Adrenal gland (tissue), 12 donors: ENCODE results near the gene MAGI1. TPM values are rescaled to one million over a fixed set of nuclear protein-coding genes. Genes with fewer than 3 reads are reported as not detected.
A peak's percentile ranks its signal among the peaks of the same experiment; 100 is the strongest.

ENCODE experiments used
- DNase-seq, 7 donors: peaks; one replicate each; pipeline ENCODE4 v3.0.0-alpha.2; 2019 to 2020
- H3K27ac ChIP-seq, 5 donors: fragments of 200-600 bp; sonication (generic) in 4 of 5; 1 replicate in 3 of 5; 2 replicates in 2 of 5; pipeline versions ENCODE4 v1.5.1 to v1.8.0; 2016 to 2020; ENCODE audit warnings: mild to moderate bottlenecking in 1 of 5
- H3K27me3 ChIP-seq: fragments of 200-600 bp; 2 replicates; pipeline ENCODE4 v1.8.0; 2021
- H3K36me3 ChIP-seq, 2 donors: fragments of 200-600 bp; replicated peaks in 1 of 2; 1 replicate in 1 of 2; 2 replicates in 1 of 2; pipeline versions ENCODE4 v1.5.1 to v1.8.0; 2018 to 2022
- H3K4me1 ChIP-seq, 2 donors: fragments of 200-600 bp; replicated peaks in 1 of 2; 1 replicate in 1 of 2; 2 replicates in 1 of 2; pipeline versions ENCODE4 v1.5.1 to v1.8.0; 2018 to 2021
- H3K4me3 ChIP-seq, 4 donors: fragments of 200-600 bp; sonication (generic) in 3 of 4; one replicate each; pipeline ENCODE4 v1.5.1; 2016 to 2018
- H3K9me3 ChIP-seq, 3 donors: fragments of 200-600 bp; sonication (generic) in 1 of 3; replicated peaks in 1 of 3; 1 replicate in 2 of 3; 2 replicates in 1 of 3; pipeline versions ENCODE4 v1.5.1 to v1.8.0; 2016 to 2021
- POLR2A ChIP-seq, 2 donors: fragments of 450-650 bp; IDR thresholded peaks; one replicate each; pipeline ENCODE4 v1.6.1; 2017; ENCODE audit warnings: antibody characterized with exemption in 2 of 2, mild to moderate bottlenecking in 2 of 2, moderate library complexity in 1 of 2
- WGBS, 4 donors: extraction: QIAGEN DNeasy Blood & Tissue Kit in 2 of 4; methylation state at CpG; one replicate each; pipeline versions ENCODE4 v1.1.5 to v1.1.7; 2013 to 2017; 5-methylcytosine and 5-hydroxymethylcytosine counted together
- intact Hi-C, 2 donors: fragments of 100-400 bp; cut with DNase I; formaldehyde crosslinking; loops; one replicate each; pipeline versions ENCODE4 v1.14.1 to v1.15.0; 2022 to 2023
- polyA plus RNA-seq, 3 donors: library from polyadenylated mRNA; stranded (reverse); fragments of 200-250 nt in 2 of 3; fragments of 350-450 nt in 1 of 3; fragmentation: Illumina TruSeq in 1 of 3; extraction: RNeasy Lipid Tissue Mini Kit (QIAGEN cat#74804) in 1 of 3; gene quantifications; one replicate each; pipeline ENCODE4 v1.2.3, GENCODE V29; 2013 to 2014
- total RNA-seq, 9 donors: library from RNA; depleted of rRNA in 4 of 9; stranded (reverse); fragments of >200 nt in 4 of 9; fragments of 120-200 nt in 1 of 9; fragmentation: NEBNext Ultra II Directional in 1 of 9; extraction: Animal tissue kit (Norgen Biotek cat#: 25700) in 1 of 9; gene quantifications; one replicate each; pipeline versions ENCODE4 v1.1.0 to v1.2.4, GENCODE V29; 2013 to 2023
- TF ChIP-seq, protein P1 (sequence below), 6 experiments: fragments of 450-650 bp in 4 of 6; fragments of 200-600 bp in 2 of 6; sonication (generic) in 1 of 6; IDR thresholded peaks; 1 replicate in 5 of 6; 2 replicates in 1 of 6; pipeline versions ENCODE4 v1.5.1 to v1.8.0; 2016 to 2021; ENCODE audit warnings: antibody characterized with exemption in 6 of 6, mild to moderate bottlenecking in 2 of 6, moderate library complexity in 1 of 6
- donor health status: healthy with polysubstance abuse.
- donor health status: Bipolar disorder and iron deficiency.
- donor health status: DM: yes; HTN: yes; CAD: no.
- donor health status: DM: no; HTN: no; CAD: no.
- donor health status: DM: no; HTN: no; CAD: no.
- donor health status: DM: yes; HTN: yes; CAD: no.

MAGI1 gene
- total and polyA plus RNA-seq, 12 donors = 4.8 to 31.6 (median 18.5) TPM

DNA sequence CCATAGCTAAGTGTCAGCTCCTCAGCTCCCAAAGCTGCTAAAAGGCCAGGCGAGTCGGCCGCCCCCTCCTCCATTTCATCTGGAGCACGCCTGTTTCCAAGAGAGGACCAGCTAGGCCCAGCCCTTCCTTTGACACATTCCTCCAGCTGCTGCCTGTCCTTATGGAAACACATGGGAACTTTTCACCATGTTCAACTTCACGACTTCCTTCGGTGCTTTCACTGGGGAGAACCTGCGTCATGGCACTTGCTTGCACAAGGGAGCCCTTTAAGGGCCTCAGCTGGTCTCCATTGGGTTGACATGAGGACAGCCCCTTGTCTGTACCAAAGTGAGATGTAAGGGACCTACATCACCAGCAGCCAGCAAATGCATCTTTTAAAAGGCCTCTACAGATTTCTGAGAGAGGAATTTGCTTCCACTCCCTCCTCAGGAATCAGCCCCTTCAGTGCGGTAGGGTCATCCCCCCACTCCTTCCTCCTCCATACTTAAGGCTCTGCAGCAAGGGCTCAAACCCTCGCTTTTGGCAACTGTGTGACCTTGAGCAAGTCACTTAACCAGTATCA lies 2.1 kb downstream of the MAGI1 start:
- intact Hi-C loops = loop anchor here (10.0 kb wide), 2 partner anchors 62 to 82 kb away; no protein-coding TSS in a partner anchor
- no peaks in the 10 kb centered on the region for H3K27me3 ChIP-seq
- no peaks in the 10 kb centered on the region for H3K36me3 ChIP-seq
- WGBS, 4 donors = 66 to 72% (median 70%) methylated on average over 9 of the region's 9 CpGs
- H3K4me3 ChIP-seq = peak overlapping the region in 1 of 4 donors; percentile 91
- H3K9me3 ChIP-seq = no peaks in the 10 kb centered on the region
- DNase-seq = peak in 4 of 7 donors; percentile 6 to 25 (median 24)
- peaks cover 0 to 20% of the 10 kb centered on the region in 2 donors for H3K4me1 ChIP-seq
- H3K27ac ChIP-seq = peak overlapping the region in 3 of 5 donors; percentile 89 to 95 (median 90)
- no peak for TF ChIP-seq POLR2A (IDR thresholded peaks at IDR 0.05)
- TF ChIP-seq, protein P1, sequence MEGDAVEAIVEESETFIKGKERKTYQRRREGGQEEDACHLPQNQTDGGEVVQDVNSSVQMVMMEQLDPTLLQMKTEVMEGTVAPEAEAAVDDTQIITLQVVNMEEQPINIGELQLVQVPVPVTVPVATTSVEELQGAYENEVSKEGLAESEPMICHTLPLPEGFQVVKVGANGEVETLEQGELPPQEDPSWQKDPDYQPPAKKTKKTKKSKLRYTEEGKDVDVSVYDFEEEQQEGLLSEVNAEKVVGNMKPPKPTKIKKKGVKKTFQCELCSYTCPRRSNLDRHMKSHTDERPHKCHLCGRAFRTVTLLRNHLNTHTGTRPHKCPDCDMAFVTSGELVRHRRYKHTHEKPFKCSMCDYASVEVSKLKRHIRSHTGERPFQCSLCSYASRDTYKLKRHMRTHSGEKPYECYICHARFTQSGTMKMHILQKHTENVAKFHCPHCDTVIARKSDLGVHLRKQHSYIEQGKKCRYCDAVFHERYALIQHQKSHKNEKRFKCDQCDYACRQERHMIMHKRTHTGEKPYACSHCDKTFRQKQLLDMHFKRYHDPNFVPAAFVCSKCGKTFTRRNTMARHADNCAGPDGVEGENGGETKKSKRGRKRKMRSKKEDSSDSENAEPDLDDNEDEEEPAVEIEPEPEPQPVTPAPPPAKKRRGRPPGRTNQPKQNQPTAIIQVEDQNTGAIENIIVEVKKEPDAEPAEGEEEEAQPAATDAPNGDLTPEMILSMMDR (IDR thresholded peaks at IDR 0.05) = no peak

DNA sequence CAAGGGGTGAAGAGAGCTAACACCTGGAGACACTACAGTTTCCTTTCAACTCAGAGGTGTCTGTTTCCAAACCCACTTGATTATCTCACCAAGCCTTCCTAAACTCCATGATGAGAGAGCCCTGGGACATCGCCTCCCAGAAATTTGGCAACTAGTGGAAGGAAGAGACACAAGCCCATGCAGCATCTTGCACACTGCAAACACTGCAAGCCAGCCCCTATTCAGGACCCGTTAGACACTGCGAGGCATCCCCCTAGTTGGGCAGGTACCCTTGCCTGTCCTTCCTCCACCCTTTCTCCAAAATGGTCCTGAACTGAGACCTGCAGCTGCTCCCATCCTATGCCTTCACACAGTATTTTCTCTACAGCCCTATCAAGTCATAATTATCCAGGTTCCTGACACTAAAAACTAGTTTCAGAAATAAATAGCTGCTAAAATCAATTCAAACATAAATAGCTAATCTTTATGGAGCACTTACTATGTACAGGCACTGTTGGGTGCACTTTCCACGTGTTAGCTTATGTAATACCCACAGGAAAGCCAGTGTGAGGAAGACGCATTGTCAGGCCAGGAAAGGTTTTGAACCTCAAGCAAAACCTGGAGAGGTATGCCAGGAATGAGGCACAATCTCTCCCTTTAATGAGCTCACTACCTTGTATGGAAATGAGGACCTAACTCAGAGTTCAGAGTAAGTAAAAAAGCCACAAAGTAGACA lies 2.8 kb downstream of the MAGI1 start:
- H3K27ac ChIP-seq = no peak overlapping the region
- WGBS, 4 donors = 64 to 75% (median 69%) methylated on average over 5 of the region's 5 CpGs
- H3K4me1 ChIP-seq = peaks cover 7 to 27% of the 10 kb centered on the region in 2 donors
- no peak for DNase-seq
- H3K4me3 ChIP-seq = peak overlapping the region in 1 of 4 donors; percentile 91
- H3K27me3 ChIP-seq = no peaks in the 10 kb centered on the region
- intact Hi-C loops = loop anchor here (10.0 kb wide), 2 partner anchors 61 to 81 kb away; no protein-coding TSS in a partner anchor
- no peaks in the 10 kb centered on the region for H3K36me3 ChIP-seq
- TF ChIP-seq, protein P1 (IDR thresholded peaks at IDR 0.05) = no peak
- TF ChIP-seq POLR2A (IDR thresholded peaks at IDR 0.05) = no peak
- H3K9me3 ChIP-seq = no peaks in the 10 kb centered on the region

DNA sequence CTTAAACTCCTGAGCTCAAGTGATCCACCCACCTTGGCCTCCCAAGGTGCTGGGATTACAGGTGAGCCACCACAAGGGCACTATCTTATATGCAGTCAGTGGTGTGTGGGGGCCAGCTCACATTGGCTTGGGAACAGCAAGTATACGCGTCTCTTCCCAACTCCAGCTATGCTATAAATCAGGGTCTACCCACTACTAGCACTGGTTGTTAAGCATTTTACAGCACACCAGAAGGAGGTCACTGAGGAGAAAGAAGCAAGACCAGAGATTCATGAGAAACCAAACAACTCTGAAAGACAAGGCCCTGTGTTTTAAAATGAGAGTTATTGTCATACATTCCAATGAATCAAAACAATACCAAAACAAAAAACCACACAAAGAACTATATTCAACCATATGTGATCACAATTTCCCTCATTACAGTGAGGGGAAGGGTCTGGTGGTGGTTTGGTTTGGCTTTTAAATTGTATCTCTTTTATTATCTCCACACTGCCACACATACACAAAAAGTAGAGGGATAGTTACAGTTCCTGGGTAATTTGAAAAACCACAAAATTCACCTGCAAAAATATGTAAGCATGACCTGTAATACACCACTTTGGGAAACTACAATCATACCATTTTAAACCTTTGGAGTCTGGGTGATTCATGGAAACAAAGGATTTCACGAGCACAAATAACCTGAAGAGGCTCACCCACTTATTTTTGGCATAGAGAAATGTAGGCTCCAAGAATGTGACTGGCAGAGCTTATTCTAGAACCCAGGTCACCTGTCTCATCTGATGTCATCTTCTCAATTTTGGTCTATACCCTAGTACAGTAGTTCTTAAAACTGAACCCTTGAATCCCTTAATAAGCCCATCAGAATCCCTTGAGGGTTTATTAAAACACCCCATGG lies 5.2 kb downstream of the MAGI1 start:
- Histone ChIP-seq H3K9me3 (no peaks in the 10 kb centered on the region), H3K27me3 (no peaks in the 10 kb centered on the region), H3K4me1 (peaks cover 10 to 39% of the 10 kb centered on the region in 2 donors), H3K4me3 (no peak overlapping the region), H3K27ac (no peak overlapping the region), H3K36me3 (no peaks in the 10 kb centered on the region)
- intact Hi-C loops = loop anchor here (10.0 kb wide), 2 partner anchors 59 to 79 kb away; no protein-coding TSS in a partner anchor
- TF ChIP-seq POLR2A (IDR thresholded peaks at IDR 0.05) = no peak
- TF ChIP-seq, protein P1 (IDR thresholded peaks at IDR 0.05) = no peak
- 76 to 87% (median 82%) methylated on average over 3 of the region's 3 CpGs for WGBS, 4 donors
- DNase-seq = no peak
